SK-N-SH (cell line): Measurements from ENCODE around the gene SLC2A13. TPM values are rescaled to one million over a fixed set of nuclear protein-coding genes. Genes with fewer than 3 reads are reported as not detected.

Experiments used
- CTCF ChIA-PET: fragments of 300-600, 350-600 bp; formaldehyde crosslinking; extraction: SDS; loops from one replicate; lab custom pipeline; 2021; lab: Yijun Ruan, JAX
- POLR2A ChIA-PET: fragments of 350-600 bp; sonication (Branson Sonifier 250); formaldehyde crosslinking; extraction: SDS; loops from one replicate; lab custom pipeline; 2020; ENCODE audit warnings: antibody characterized with exemption, inconsistent platforms; lab: Yijun Ruan, JAX
- DNase-seq: peaks from one replicate; pipeline ENCODE4 v3.0.0; 2012
- H2AFZ ChIP-seq: fragments of 200-600 bp; sonication (generic); 2 replicates; pipeline ENCODE4 v1.8.1; 2016; ENCODE audit warnings: antibody characterized with exemption, mild to moderate bottlenecking, low read depth
- H3F3A ChIP-seq: fragments of 200-600 bp; sonication (generic); replicated peaks from 2 replicates; pipeline ENCODE3; 2016; ENCODE audit warnings: antibody characterized with exemption, mild to moderate bottlenecking; ENCODE audit not compliant: insufficient read depth
- H3K27ac ChIP-seq, 2 experiments: fragments of 200-500 bp in 1 of 2; fragments of 200-600 bp in 1 of 2; sonication (Bioruptor generic) in 1 of 2; sonication (generic), shearing (Covaris generic) in 1 of 2; 2 replicates each; pipeline versions ENCODE4 v1.5.1 to v1.6.1; 2014 to 2016; ENCODE audit warnings: low read depth in 2 of 2, inconsistent platforms in 1 of 2, low read length in 1 of 2, mild to moderate bottlenecking in 1 of 2, mixed read lengths in 1 of 2
- H3K27me3 ChIP-seq: fragments of 200-600 bp; sonication (generic), shearing (Covaris generic); 2 replicates; pipeline ENCODE4 v1.6.1; 2016; ENCODE audit warnings: mixed run types; ENCODE audit not compliant: insufficient read depth
- H3K36me3 ChIP-seq, 2 experiments: fragments of 200-500 bp in 1 of 2; fragments of 200-600 bp in 1 of 2; sonication (Bioruptor generic) in 1 of 2; sonication (generic) in 1 of 2; replicated peaks in 1 of 2; 2 replicates each; pipeline versions ENCODE3 to v1.5.1; 2014 to 2016; ENCODE audit warnings: low read length in 1 of 2, mild to moderate bottlenecking in 1 of 2; ENCODE audit not compliant: insufficient read depth in 2 of 2, control insufficient read depth in 1 of 2
- H3K4me1 ChIP-seq, 2 experiments: fragments of 200-500 bp in 1 of 2; fragments of 200-600 bp in 1 of 2; sonication (Bioruptor generic) in 1 of 2; sonication (generic), shearing (Covaris generic) in 1 of 2; 2 replicates each; pipeline versions ENCODE4 v1.5.1 to v1.6.1; 2014 to 2016; ENCODE audit warnings: low read depth in 1 of 2, low read length in 1 of 2, mixed run types in 1 of 2; ENCODE audit not compliant: insufficient read depth in 2 of 2, control insufficient read depth in 1 of 2
- H3K4me2 ChIP-seq: fragments of 200-600 bp; sonication (generic), shearing (Covaris generic); 2 replicates; pipeline ENCODE4 v1.6.1; 2017; ENCODE audit warnings: mixed run types
- H3K4me3 ChIP-seq, 2 experiments: fragments of 200-500 bp in 1 of 2; fragments of 200-600 bp in 1 of 2; sonication (Bioruptor generic) in 1 of 2; sonication (generic), shearing (Covaris generic) in 1 of 2; 2 replicates each; pipeline versions ENCODE4 v1.5.1 to v1.8.1; 2014 to 2016; ENCODE audit warnings: low read depth in 2 of 2, inconsistent platforms in 1 of 2, low read length in 1 of 2, mild to moderate bottlenecking in 1 of 2, mixed read lengths in 1 of 2, moderate library complexity in 1 of 2
- H3K79me2 ChIP-seq: fragments of 200-600 bp; sonication (generic); 2 replicates; pipeline ENCODE4 v1.8.1; 2017; ENCODE audit warnings: mild to moderate bottlenecking; ENCODE audit not compliant: insufficient read depth
- H3K9ac ChIP-seq: fragments of 200-600 bp; sonication (generic); 2 replicates; pipeline ENCODE4 v1.6.1; 2017; ENCODE audit warnings: mixed run types
- H3K9me2 ChIP-seq: fragments of 200-600 bp; sonication (generic); 2 replicates; pipeline ENCODE4 v1.6.1; 2017; ENCODE audit warnings: mixed run types
- H3K9me3 ChIP-seq: fragments of 200-600 bp; sonication (generic); 2 replicates; pipeline ENCODE4 v1.6.1; 2017; ENCODE audit warnings: mixed run types, mild to moderate bottlenecking, moderate library complexity
- H4K20me1 ChIP-seq: fragments of 200-600 bp; sonication (generic); 2 replicates; pipeline ENCODE4 v1.6.1; 2017; ENCODE audit warnings: mild to moderate bottlenecking, mixed run types; ENCODE audit not compliant: insufficient read depth
- FOSL2 ChIP-seq: IDR thresholded peaks from 2 replicates; pipeline ENCODE4 v1.4.0; 2012; ENCODE audit warnings: low read depth, mild to moderate bottlenecking, moderate library complexity, borderline replicate concordance
- FOXM1 ChIP-seq: IDR thresholded peaks from 2 replicates; pipeline ENCODE4 v1.4.0; 2012; ENCODE audit warnings: low read depth, mild to moderate bottlenecking
- GABPA ChIP-seq: IDR thresholded peaks from 2 replicates; pipeline ENCODE4 v1.4.0; 2012; ENCODE audit warnings: low read depth, mild to moderate bottlenecking
- JUND ChIP-seq: IDR thresholded peaks from 2 replicates; pipeline ENCODE4 v1.4.0; 2012
- NFIC ChIP-seq: IDR thresholded peaks from 2 replicates; pipeline ENCODE4 v1.4.0; 2012; ENCODE audit warnings: borderline replicate concordance
- RAD21 ChIP-seq: IDR thresholded peaks from 2 replicates; pipeline ENCODE4 v1.6.1; 2012; ENCODE audit warnings: mild to moderate bottlenecking, low read length
- RFX5 ChIP-seq: IDR thresholded peaks from 2 replicates; pipeline ENCODE4 v1.6.1; 2012; ENCODE audit warnings: mild to moderate bottlenecking, improper control_type of control experiment, low read length
- SMC3 ChIP-seq: IDR thresholded peaks from 2 replicates; pipeline ENCODE4 v1.6.1; 2012; ENCODE audit warnings: low read depth, low read length, improper control_type of control experiment
- TAF1 ChIP-seq: IDR thresholded peaks from 2 replicates; pipeline ENCODE4 v1.6.1; 2012; ENCODE audit warnings: low read depth, mild to moderate bottlenecking, low read length, moderate library complexity, borderline replicate concordance
- TCF12 ChIP-seq: IDR thresholded peaks from 2 replicates; pipeline ENCODE4 v1.4.0; 2012
- YY1 ChIP-seq: IDR thresholded peaks from 2 replicates; pipeline ENCODE4 v1.4.0; 2012; ENCODE audit warnings: low read depth, mild to moderate bottlenecking
- WGBS: methylation state at CpG from one replicate; pipeline ENCODE4 v1.1.6; 2017; ENCODE audit warnings: low lambda C conversion rate; 5-methylcytosine and 5-hydroxymethylcytosine counted together
- polyA plus RNA-seq, 3 experiments: library from polyadenylated mRNA; depleted of rRNA; stranded (reverse); fragments of >200 nt; gene quantifications; 2 replicates each; pipeline ENCODE4 v1.2.3, GENCODE V29; 2012
- TF ChIP-seq, protein P1 (sequence below): IDR thresholded peaks from 2 replicates; pipeline ENCODE4 v1.6.1; 2012; ENCODE audit warnings: mild to moderate bottlenecking, low read depth, low read length, moderate library complexity
- TF ChIP-seq, protein P2 (sequence below): IDR thresholded peaks from 2 replicates; pipeline ENCODE4 v1.4.0; 2012; ENCODE audit warnings: low read depth, borderline replicate concordance

SLC2A13 gene
- polyA plus RNA-seq, 1 of the 3 experiments (the other 2 are of a cell fraction), result 0.21 TPM

DNA sequence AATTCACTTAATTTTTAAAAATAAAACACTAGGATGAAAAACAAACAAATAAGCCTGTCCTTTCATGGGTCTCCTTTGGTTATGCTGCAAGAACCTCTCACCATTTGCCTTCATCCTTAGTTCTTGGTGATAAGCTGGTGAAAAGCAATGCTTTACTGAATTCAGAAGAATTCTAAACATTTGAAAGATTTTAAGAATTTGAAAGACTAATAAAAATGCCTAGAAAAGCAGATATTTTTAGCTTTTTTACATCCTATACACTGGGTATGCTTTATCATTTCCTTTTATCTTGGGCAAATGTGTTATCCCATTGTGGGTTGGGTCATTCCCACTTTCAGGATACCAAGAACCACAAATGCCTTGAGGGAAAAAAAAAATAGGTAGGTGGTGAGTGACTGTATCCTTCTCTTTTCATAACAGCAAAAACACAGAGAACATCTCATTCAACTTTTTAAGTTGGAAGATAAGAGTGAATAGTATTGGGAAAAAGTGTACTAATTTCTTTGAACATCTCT is 289.2 kb downstream of the SLC2A13 start:
- no peak for DNase-seq
- Histone ChIP-seq H3K9me2 (no peaks in the 10 kb centered on the region), H3K4me3 (no peak overlapping the region), H3F3A (no peaks in the 10 kb centered on the region), H3K79me2 (no peaks in the 10 kb centered on the region), H3K4me1 (no peaks in the 10 kb centered on the region), H3K9ac (no peak overlapping the region), H4K20me1 (no peaks in the 10 kb centered on the region), H3K36me3 (no peaks in the 10 kb centered on the region), H3K27me3 (no peaks in the 10 kb centered on the region), H2AFZ (no peak overlapping the region), H3K27ac (no peak overlapping the region), H3K9me3 (no peaks in the 10 kb centered on the region)
- POLR2A ChIA-PET, result no interaction called here
- CTCF ChIA-PET, result interaction anchor here (1.3 to 1.9 kb wide), 3 partner anchors 13 to 195 kb away, joined by 3 to 6 read pairs (median 3); no protein-coding TSS in a partner anchor
- no peak for TF ChIP-seq TAF1
- TF ChIP-seq NFIC, result no peak
- TF ChIP-seq, all 33 proteins: peak for 0
- H3K4me2 ChIP-seq, result no peak overlapping the region

DNA sequence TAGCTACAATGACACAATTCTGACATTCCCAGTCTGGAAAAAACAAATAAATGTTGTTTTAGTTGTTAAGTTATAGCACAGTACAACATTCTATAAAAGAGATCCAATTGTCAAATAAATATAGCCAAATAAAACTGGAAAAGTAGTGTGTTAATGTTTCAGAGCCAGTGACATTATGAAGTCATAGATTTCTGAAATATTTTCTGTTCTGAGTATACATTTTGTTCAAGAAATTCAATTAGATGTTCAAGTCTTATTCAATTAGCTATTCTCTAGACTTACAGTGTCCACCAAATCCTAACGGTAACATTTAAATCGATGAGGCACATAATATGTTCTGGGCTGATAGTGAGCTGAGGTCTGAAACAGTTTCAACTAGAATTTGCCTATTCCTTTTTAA is 290.1 kb downstream of the SLC2A13 start:
- TF ChIP-seq YY1 (no peak), FOXM1 (no peak), JUND (no peak), TCF12 (no peak), FOSL2 (no peak), RFX5 (no peak), SMC3 (no peak), RAD21 (no peak), GABPA (no peak)
- TF ChIP-seq, protein P1, sequence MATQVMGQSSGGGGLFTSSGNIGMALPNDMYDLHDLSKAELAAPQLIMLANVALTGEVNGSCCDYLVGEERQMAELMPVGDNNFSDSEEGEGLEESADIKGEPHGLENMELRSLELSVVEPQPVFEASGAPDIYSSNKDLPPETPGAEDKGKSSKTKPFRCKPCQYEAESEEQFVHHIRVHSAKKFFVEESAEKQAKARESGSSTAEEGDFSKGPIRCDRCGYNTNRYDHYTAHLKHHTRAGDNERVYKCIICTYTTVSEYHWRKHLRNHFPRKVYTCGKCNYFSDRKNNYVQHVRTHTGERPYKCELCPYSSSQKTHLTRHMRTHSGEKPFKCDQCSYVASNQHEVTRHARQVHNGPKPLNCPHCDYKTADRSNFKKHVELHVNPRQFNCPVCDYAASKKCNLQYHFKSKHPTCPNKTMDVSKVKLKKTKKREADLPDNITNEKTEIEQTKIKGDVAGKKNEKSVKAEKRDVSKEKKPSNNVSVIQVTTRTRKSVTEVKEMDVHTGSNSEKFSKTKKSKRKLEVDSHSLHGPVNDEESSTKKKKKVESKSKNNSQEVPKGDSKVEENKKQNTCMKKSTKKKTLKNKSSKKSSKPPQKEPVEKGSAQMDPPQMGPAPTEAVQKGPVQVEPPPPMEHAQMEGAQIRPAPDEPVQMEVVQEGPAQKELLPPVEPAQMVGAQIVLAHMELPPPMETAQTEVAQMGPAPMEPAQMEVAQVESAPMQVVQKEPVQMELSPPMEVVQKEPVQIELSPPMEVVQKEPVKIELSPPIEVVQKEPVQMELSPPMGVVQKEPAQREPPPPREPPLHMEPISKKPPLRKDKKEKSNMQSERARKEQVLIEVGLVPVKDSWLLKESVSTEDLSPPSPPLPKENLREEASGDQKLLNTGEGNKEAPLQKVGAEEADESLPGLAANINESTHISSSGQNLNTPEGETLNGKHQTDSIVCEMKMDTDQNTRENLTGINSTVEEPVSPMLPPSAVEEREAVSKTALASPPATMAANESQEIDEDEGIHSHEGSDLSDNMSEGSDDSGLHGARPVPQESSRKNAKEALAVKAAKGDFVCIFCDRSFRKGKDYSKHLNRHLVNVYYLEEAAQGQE, result no peak
- TF ChIP-seq, protein P2, sequence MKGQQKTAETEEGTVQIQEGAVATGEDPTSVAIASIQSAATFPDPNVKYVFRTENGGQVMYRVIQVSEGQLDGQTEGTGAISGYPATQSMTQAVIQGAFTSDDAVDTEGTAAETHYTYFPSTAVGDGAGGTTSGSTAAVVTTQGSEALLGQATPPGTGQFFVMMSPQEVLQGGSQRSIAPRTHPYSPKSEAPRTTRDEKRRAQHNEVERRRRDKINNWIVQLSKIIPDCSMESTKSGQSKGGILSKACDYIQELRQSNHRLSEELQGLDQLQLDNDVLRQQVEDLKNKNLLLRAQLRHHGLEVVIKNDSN, result no peak
- TF ChIP-seq, all 33 proteins: peak for 0
- no peaks in the 10 kb centered on the region for H4K20me1 ChIP-seq
- H3K27me3 ChIP-seq, result no peaks in the 10 kb centered on the region
- H3K79me2 ChIP-seq, result no peaks in the 10 kb centered on the region
- H2AFZ ChIP-seq, result no peak overlapping the region
- H3K27ac ChIP-seq, result no peak overlapping the region
- no peak overlapping the region for H3K4me2 ChIP-seq
- no peaks in the 10 kb centered on the region for H3K9me2 ChIP-seq
- no peak overlapping the region for H3K9ac ChIP-seq
- no peak for DNase-seq
- H3K4me3 ChIP-seq, result no peak overlapping the region
- no peaks in the 10 kb centered on the region for H3K9me3 ChIP-seq
- no peaks in the 10 kb centered on the region for H3K36me3 ChIP-seq
- H3F3A ChIP-seq, result no peaks in the 10 kb centered on the region
- WGBS, result 47% methylated on average over 2 of the region's 2 CpGs
- H3K4me1 ChIP-seq, result no peaks in the 10 kb centered on the region
- POLR2A ChIA-PET, result no interaction called here
- CTCF ChIA-PET, result interaction anchor here (1.3 kb wide), 1 partner anchor 196 kb away, joined by 3 read pairs; no protein-coding TSS in a partner anchor
